CD4-positive, alpha-beta memory T cell (primary cell): ENCODE measurements around the gene COMMD9. TPM values are rescaled to one million over a fixed set of nuclear protein-coding genes. Genes with fewer than 3 reads are reported as not detected.

ENCODE experiments used
- CTCF ChIA-PET: fragments of 350-600 bp; sonication (Branson Sonifier 250); formaldehyde crosslinking; loops from one replicate; lab custom pipeline; 2021; ENCODE audit warnings: inconsistent platforms; ENCODE audit not compliant: partially characterized antibody; lab: Charles Lee
- POLR2A ChIA-PET: fragments of 350-600 bp; sonication (Branson Sonifier 250); formaldehyde crosslinking; loops from one replicate; lab custom pipeline; 2021; ENCODE audit not compliant: partially characterized antibody; lab: Charles Lee
- DNase-seq, 5 donors: peaks; one replicate each; pipeline versions ENCODE4 v3.0.0 to v3.0.0-alpha.2; 2020 to 2022; ENCODE audit warnings: mixed read lengths in 1 of 5
- H3K27ac ChIP-seq: one replicate; pipeline ENCODE4 v1.7.0; 2013; ENCODE audit warnings: low read depth, low read length
- H3K27me3 ChIP-seq: 2 replicates; pipeline ENCODE4 v1.7.0; 2013; ENCODE audit warnings: mild to moderate bottlenecking, low read length, moderate library complexity; ENCODE audit not compliant: insufficient read depth
- H3K36me3 ChIP-seq: 2 replicates; pipeline ENCODE4 v1.7.0; 2013; ENCODE audit warnings: mild to moderate bottlenecking, low read length, moderate library complexity; ENCODE audit not compliant: insufficient read depth
- H3K4me1 ChIP-seq: 2 replicates; pipeline ENCODE4 v1.7.0; 2013; ENCODE audit warnings: mild to moderate bottlenecking, low read length, moderate library complexity; ENCODE audit not compliant: insufficient read depth
- H3K4me3 ChIP-seq, 2 donors: one replicate each; pipeline ENCODE4 v1.7.0; 2013; ENCODE audit warnings: low read length in 2 of 2, mild to moderate bottlenecking in 1 of 2
- H3K9me3 ChIP-seq, 2 donors: one replicate each; pipeline ENCODE4 v1.7.0; 2013; ENCODE audit warnings: low read length in 2 of 2, control low read depth in 1 of 2; ENCODE audit not compliant: control insufficient read depth in 1 of 2
- H3K27ac Mint-ChIP-seq, 7 donors: one replicate each; pipeline ENCODE4 v1.8.0; 2020 to 2021; ENCODE audit warnings: mixed read lengths in 7 of 7, mild to moderate bottlenecking in 6 of 7, inconsistent platforms in 3 of 7, moderate library complexity in 3 of 7
- H3K27me3 Mint-ChIP-seq, 2 donors: one replicate each; pipeline ENCODE4 v1.8.0; 2020 to 2021; ENCODE audit warnings: mixed read lengths in 2 of 2
- H3K36me3 Mint-ChIP-seq, 2 donors: one replicate each; pipeline ENCODE4 v1.8.0; 2020 to 2021; ENCODE audit warnings: mixed read lengths in 2 of 2, inconsistent platforms in 1 of 2, mild to moderate bottlenecking in 1 of 2
- H3K4me1 Mint-ChIP-seq, 4 donors: one replicate each; pipeline ENCODE4 v1.8.0; 2020 to 2021; ENCODE audit warnings: mixed read lengths in 4 of 4, mild to moderate bottlenecking in 1 of 4
- H3K4me3 Mint-ChIP-seq, 8 donors: one replicate each; pipeline ENCODE4 v1.8.0; 2020 to 2021; ENCODE audit warnings: mixed read lengths in 8 of 8, mild to moderate bottlenecking in 7 of 8, moderate library complexity in 6 of 8, inconsistent platforms in 3 of 8
- H3K9me3 Mint-ChIP-seq, 8 donors: one replicate each; pipeline ENCODE4 v1.8.0; 2020 to 2021; ENCODE audit warnings: mixed read lengths in 8 of 8, mild to moderate bottlenecking in 5 of 8, inconsistent platforms in 3 of 8, moderate library complexity in 1 of 8
- intact Hi-C: fragments of 100-400 bp; cut with micrococcal nuclease; formaldehyde crosslinking; loops from one replicate; pipeline ENCODE4 v1.15.1; 2023
- polyA plus RNA-seq, 2 donors: library from polyadenylated mRNA; unstranded; fragments of 300-500 nt; fragmentation: Illumina TruSeq; gene quantifications; one replicate each; pipeline ENCODE4 v1.2.3, GENCODE V29; 2021
- total RNA-seq, 2 experiments: library from RNA; stranded (reverse); gene quantifications; one replicate each; pipeline ENCODE4 v1.2.3, GENCODE V29; 2021

Gene COMMD9
- total and polyA plus RNA-seq, 4 experiments from 2014 or later = 33.9 to 91.7 (median 54.4) TPM

- H3K9me3 Mint-ChIP-seq = peaks cover 0 to 4% (median 0%) of the 10 kb centered on the region in 8 donors
- CTCF ChIA-PET = interaction anchor here (2.6 kb wide), 1 partner anchor 18 kb away, joined by 9 read pairs; no protein-coding TSS in a partner anchor
Measured at GRCh38 chr11:36247493-36247892, 41.7 kb downstream of the COMMD9 start.

GRCh38 chr11:36243641-36244040, 45.6 kb downstream of the COMMD9 start:
- no peak overlapping the region for H3K27ac ChIP-seq
- ChIA-PET CTCF (no interaction called here), POLR2A (no interaction called here)
- no peak for DNase-seq
- Mint-ChIP-seq H3K27me3 (peaks cover 10 to 44% of the 10 kb centered on the region in 2 donors), H3K4me1 (no peaks in the 10 kb centered on the region), H3K36me3 (no peaks in the 10 kb centered on the region), H3K4me3 (no peak overlapping the region), H3K27ac (no peak overlapping the region), H3K9me3 (peaks cover 0 to 4% (median 0%) of the 10 kb centered on the region in 8 donors)
- intact Hi-C loops = no loop called here
- no peak overlapping the region for H3K4me3 ChIP-seq
- H3K27me3 ChIP-seq = no peaks in the 10 kb centered on the region
- H3K9me3 ChIP-seq = no peaks in the 10 kb centered on the region
- no peaks in the 10 kb centered on the region for H3K36me3 ChIP-seq
- H3K4me1 ChIP-seq = no peaks in the 10 kb centered on the region

More at GRCh38 chr11:36247493-36247892, 41.7 kb downstream of the COMMD9 start:
- Histone ChIP-seq H3K9me3 (no peaks in the 10 kb centered on the region), H3K27ac (no peak overlapping the region), H3K36me3 (no peaks in the 10 kb centered on the region), H3K4me1 (no peaks in the 10 kb centered on the region), H3K4me3 (no peak overlapping the region), H3K27me3 (no peaks in the 10 kb centered on the region)
- H3K27me3 Mint-ChIP-seq = peaks cover 22 to 60% of the 10 kb centered on the region in 2 donors
- no peaks in the 10 kb centered on the region for H3K4me1 Mint-ChIP-seq
- POLR2A ChIA-PET = no interaction called here
- H3K36me3 Mint-ChIP-seq = no peaks in the 10 kb centered on the region
- DNase-seq = no peak
- H3K4me3 Mint-ChIP-seq = no peak overlapping the region
- no peak overlapping the region for H3K27ac Mint-ChIP-seq
- intact Hi-C loops = no loop called here

- Mint-ChIP-seq H3K27ac (no peak overlapping the region), H3K27me3 (peaks cover 5 to 36% of the 10 kb centered on the region in 2 donors), H3K4me3 (no peak overlapping the region), H3K9me3 (peaks cover 0 to 4% (median 0%) of the 10 kb centered on the region in 8 donors), H3K4me1 (no peaks in the 10 kb centered on the region), H3K36me3 (no peaks in the 10 kb centered on the region)
- no peak for DNase-seq
- intact Hi-C loops = no loop called here
- Histone ChIP-seq H3K27ac (no peak overlapping the region), H3K9me3 (no peaks in the 10 kb centered on the region), H3K4me3 (no peak overlapping the region), H3K27me3 (no peaks in the 10 kb centered on the region), H3K4me1 (no peaks in the 10 kb centered on the region), H3K36me3 (no peaks in the 10 kb centered on the region)
- CTCF ChIA-PET = interaction anchor here (1.3 kb wide), 1 partner anchor 24 kb away, joined by 4 read pairs; no protein-coding TSS in a partner anchor
- POLR2A ChIA-PET = no interaction called here
Measured at GRCh38 chr11:36241497-36241896, 47.7 kb downstream of the COMMD9 start.

- Mint-ChIP-seq H3K9me3 (peaks cover 0 to 4% (median 0%) of the 10 kb centered on the region in 8 donors), H3K4me1 (no peaks in the 10 kb centered on the region), H3K4me3 (no peak overlapping the region), H3K27me3 (peaks cover 5 to 35% of the 10 kb centered on the region in 2 donors), H3K27ac (no peak overlapping the region), H3K36me3 (no peaks in the 10 kb centered on the region)
- ChIA-PET CTCF (no interaction called here), POLR2A (no interaction called here)
- intact Hi-C loops = no loop called here
- Histone ChIP-seq H3K9me3 (no peaks in the 10 kb centered on the region), H3K36me3 (no peaks in the 10 kb centered on the region), H3K4me1 (no peaks in the 10 kb centered on the region), H3K27ac (no peak overlapping the region), H3K4me3 (no peak overlapping the region), H3K27me3 (no peaks in the 10 kb centered on the region)
- DNase-seq = no peak
Measured at GRCh38 chr11:36240801-36241200, 48.4 kb downstream of the COMMD9 start.

GRCh38 chr11:36240173-36240572, 49.1 kb downstream of the COMMD9 start:
- Histone ChIP-seq H3K27me3 (no peaks in the 10 kb centered on the region), H3K9me3 (no peaks in the 10 kb centered on the region), H3K4me1 (no peaks in the 10 kb centered on the region), H3K36me3 (no peaks in the 10 kb centered on the region), H3K27ac (no peak overlapping the region), H3K4me3 (no peak overlapping the region)
- Mint-ChIP-seq H3K27ac (no peak overlapping the region), H3K4me3 (no peak overlapping the region), H3K9me3 (peaks cover 0 to 4% (median 0%) of the 10 kb centered on the region in 8 donors), H3K36me3 (no peaks in the 10 kb centered on the region), H3K4me1 (no peaks in the 10 kb centered on the region), H3K27me3 (peaks cover 5 to 33% of the 10 kb centered on the region in 2 donors)
- no peak for DNase-seq
- intact Hi-C loops = no loop called here
- CTCF ChIA-PET = no interaction called here
- POLR2A ChIA-PET = no interaction called here

- Mint-ChIP-seq H3K27ac (no peak overlapping the region), H3K4me3 (no peak overlapping the region), H3K4me1 (no peaks in the 10 kb centered on the region), H3K36me3 (no peaks in the 10 kb centered on the region), H3K9me3 (no peaks in the 10 kb centered on the region), H3K27me3 (peaks cover 5 to 28% of the 10 kb centered on the region in 2 donors)
- Histone ChIP-seq H3K27me3 (no peaks in the 10 kb centered on the region), H3K36me3 (no peaks in the 10 kb centered on the region), H3K4me3 (no peak overlapping the region), H3K27ac (no peak overlapping the region), H3K4me1 (no peaks in the 10 kb centered on the region), H3K9me3 (no peaks in the 10 kb centered on the region)
- ChIA-PET POLR2A (no interaction called here), CTCF (no interaction called here)
- intact Hi-C loops = no loop called here
- DNase-seq = no peak
Measured at GRCh38 chr11:36239636-36240035, 49.6 kb downstream of the COMMD9 start.

GRCh38 chr11:36238881-36239280, 50.3 kb downstream of the COMMD9 start:
- H3K27ac ChIP-seq = no peak overlapping the region
- ChIA-PET CTCF (no interaction called here), POLR2A (no interaction called here)
- no peak overlapping the region for H3K4me3 ChIP-seq
- peaks cover 5 to 24% of the 10 kb centered on the region in 2 donors for H3K27me3 Mint-ChIP-seq
- no peaks in the 10 kb centered on the region for H3K9me3 Mint-ChIP-seq
- intact Hi-C loops = no loop called here
- no peaks in the 10 kb centered on the region for H3K36me3 ChIP-seq
- DNase-seq = no peak
- no peaks in the 10 kb centered on the region for H3K4me1 ChIP-seq
- H3K4me3 Mint-ChIP-seq = no peak overlapping the region
- H3K36me3 Mint-ChIP-seq = no peaks in the 10 kb centered on the region
- no peaks in the 10 kb centered on the region for H3K4me1 Mint-ChIP-seq
- no peaks in the 10 kb centered on the region for H3K27me3 ChIP-seq
- no peak overlapping the region for H3K27ac Mint-ChIP-seq
- no peaks in the 10 kb centered on the region for H3K9me3 ChIP-seq
